ENCODE measurements around the gene RPS6KB2. TPM values are rescaled to one million over a fixed set of nuclear protein-coding genes. Genes with fewer than 3 reads are reported as not detected.

Gene RPS6KB2
- total and polyA plus RNA-seq, 12 donors = 36.6 to 111 (median 50.0) TPM

GRCh38 chr11:67429038-67429668 lies 859 bp downstream of the RPS6KB2 start:
- Histone ChIP-seq H3K4me1 (replicated peaks in 1 of 2) (peaks cover 15% of the 10 kb centered on the region in 2 donors), H3K9me3 (replicated peaks in 1 of 3) (no peaks in the 10 kb centered on the region), H3K36me3 (replicated peaks in 1 of 2) (peaks cover 0 to 31% of the 10 kb centered on the region in 2 donors), H3K27me3 (no peaks in the 10 kb centered on the region), H3K4me3 (peak overlapping the region; percentile 35 to 98 (median 77)), H3K27ac (peak overlapping the region in 4 of 5 donors; percentile 78 to 94 (median 86))
- TF ChIP-seq POLR2A (IDR thresholded peaks at IDR 0.05) (no peak), CTCF (IDR thresholded peaks at IDR 0.05) (no peak)
- 34 to 46% (median 42%) methylated on average over 6 to 12 of the region's 12 CpGs for WGBS, 4 donors
- DNase-seq = no peak
- intact Hi-C loops (cut with DNase I) = no loop called here

GRCh38 chr11:67429722-67430121 lies 1.4 kb downstream of the RPS6KB2 start:
- 71 to 81% (median 77%) methylated on average over 11 of the region's 11 CpGs for WGBS, 4 donors
- intact Hi-C loops (cut with DNase I) = no loop called here
- no peak for DNase-seq
- Histone ChIP-seq H3K4me1 (replicated peaks in 1 of 2) (peaks cover 15% of the 10 kb centered on the region in 2 donors), H3K4me3 (no peak overlapping the region), H3K9me3 (replicated peaks in 1 of 3) (no peaks in the 10 kb centered on the region), H3K27me3 (no peaks in the 10 kb centered on the region), H3K36me3 (replicated peaks in 1 of 2) (peaks cover 0 to 37% of the 10 kb centered on the region in 2 donors), H3K27ac (peak overlapping the region in 1 of 5 donors; percentile 89)
- TF ChIP-seq POLR2A (IDR thresholded peaks at IDR 0.05) = no peak
- no peak for TF ChIP-seq CTCF (IDR thresholded peaks at IDR 0.05)

GRCh38 chr11:67431346-67432249 lies 3.3 kb downstream of the RPS6KB2 start:
- intact Hi-C loops (cut with DNase I) = no loop called here
- no peak overlapping the region for H3K4me3 ChIP-seq
- no peaks in the 10 kb centered on the region for H3K9me3 ChIP-seq (replicated peaks in 1 of 3)
- H3K4me1 ChIP-seq (replicated peaks in 1 of 2) = peaks cover 15 to 23% of the 10 kb centered on the region in 2 donors
- H3K27me3 ChIP-seq = no peaks in the 10 kb centered on the region
- no peak overlapping the region for H3K27ac ChIP-seq
- WGBS, 4 donors = 90 to 95% (median 92%) methylated on average over 20 to 24 of the region's 24 CpGs
- TF ChIP-seq CTCF (IDR thresholded peaks at IDR 0.05) (no peak), POLR2A (IDR thresholded peaks at IDR 0.05) (no peak)
- peaks cover 0 to 42% of the 10 kb centered on the region in 2 donors for H3K36me3 ChIP-seq (replicated peaks in 1 of 2)
- no peak for DNase-seq

- 85 to 95% (median 88%) methylated on average over 16 to 22 of the region's 22 CpGs for whole genome bisulfite sequencing, 4 donors
- H3K9me3 ChIP-seq (replicated peaks in 1 of 3) = no peaks in the 10 kb centered on the region
- no peak overlapping the region for H3K27ac ChIP-seq
- TF ChIP-seq CTCF (IDR thresholded peaks at IDR 0.05) (no peak), POLR2A (IDR thresholded peaks at IDR 0.05) (no peak)
- intact Hi-C loops (cut with DNase I) = no loop called here
- H3K27me3 ChIP-seq = no peaks in the 10 kb centered on the region
- no peak overlapping the region for H3K4me3 ChIP-seq
- DNase-seq = no peak
- H3K36me3 ChIP-seq (replicated peaks in 1 of 2) = peaks cover 0 to 49% of the 10 kb centered on the region in 2 donors
- peaks cover 9 to 17% of the 10 kb centered on the region in 2 donors for H3K4me1 ChIP-seq (replicated peaks in 1 of 2)
These were observed 4.5 kb downstream of the RPS6KB2 start for GRCh38 chr11:67432655-67433349.
